Activated T-cell treated with anti-CD3 and anti-CD28 coated beads for 4 hours (primary cell): ENCODE measurements around the gene SPEM2.

Source experiments
- DNase-seq: peaks from one replicate; pipeline ENCODE4 v3.0.0-alpha.2; 2020

Gene SPEM2

DNA sequence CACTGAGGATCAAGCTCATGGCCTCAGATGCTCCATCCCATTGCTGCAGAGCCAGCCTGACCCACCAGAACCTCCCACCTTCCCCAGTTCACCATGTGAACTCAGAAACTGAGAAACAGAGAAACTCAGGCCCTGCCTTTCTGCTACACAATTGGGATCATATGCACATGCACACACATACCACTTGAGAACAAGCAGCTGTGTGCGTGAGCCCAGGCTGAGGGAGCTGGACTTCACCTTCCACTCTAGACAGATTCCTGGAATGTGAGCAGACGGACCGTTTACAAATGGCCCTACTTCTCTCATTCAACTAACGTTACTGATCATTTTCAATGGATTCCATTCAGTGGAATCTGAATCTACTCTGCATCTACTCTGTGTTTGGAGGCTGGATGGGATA lies 1.7 kb upstream of the SPEM2 start:
- no peak for DNase-seq

DNA sequence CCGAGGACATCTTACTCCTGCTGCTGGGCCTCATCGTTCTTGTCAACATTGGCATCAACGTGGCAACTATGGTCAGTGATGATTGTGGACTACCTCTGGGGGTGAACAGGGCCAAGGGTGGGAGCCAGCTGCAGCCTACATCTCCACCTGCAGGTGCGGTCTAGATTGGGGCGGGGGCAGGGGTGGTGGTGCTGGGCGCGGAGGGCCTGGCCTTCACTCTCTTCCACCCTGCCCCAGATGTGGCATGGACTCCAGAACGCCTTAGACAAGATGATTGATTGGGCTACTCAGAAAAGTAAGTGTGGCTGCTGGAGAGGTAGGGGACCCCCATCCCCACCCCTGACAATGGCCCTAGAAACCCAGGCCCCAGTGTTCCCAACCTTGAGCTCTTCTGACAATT lies 340 bp downstream of the SPEM2 start:
- no peak for DNase-seq

GRCh38 chr17:7426203-7426863 lies 917 bp downstream of the SPEM2 start:
- no peak for DNase-seq

DNA sequence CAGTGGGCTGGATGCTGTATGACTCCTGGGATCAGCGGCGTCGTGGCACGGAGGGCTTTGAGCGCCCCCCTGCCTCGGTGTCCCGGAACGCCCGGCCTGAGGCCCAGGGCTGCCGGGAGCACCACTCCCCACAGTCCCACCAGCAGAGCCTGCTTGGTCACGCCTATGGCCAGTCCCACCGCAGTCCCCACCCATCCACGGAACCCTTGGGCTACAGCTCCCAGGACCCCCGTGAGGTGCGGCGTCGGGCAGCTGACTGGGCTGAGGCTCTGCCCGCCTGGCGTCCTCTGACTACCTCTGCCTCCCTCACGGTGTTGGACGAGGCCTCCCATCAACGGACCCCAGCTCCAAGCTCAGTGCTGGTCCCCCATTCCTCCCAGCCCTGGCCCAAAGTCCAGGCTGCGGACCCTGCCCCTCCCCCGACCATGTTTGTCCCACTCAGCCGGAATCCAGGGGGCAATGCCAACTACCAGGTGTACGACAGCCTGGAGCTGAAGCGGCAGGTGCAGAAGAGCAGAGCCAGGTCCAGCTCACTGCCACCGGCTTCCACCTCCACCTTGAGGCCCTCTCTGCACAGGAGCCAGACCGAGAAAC lies 1.6 kb downstream of the SPEM2 start:
- no peak for DNase-seq

- DNase-seq: no peak
Measured at GRCh38 chr17:7427549-7427948, 2.1 kb downstream of the SPEM2 start.

- no peak for DNase-seq
Measured at GRCh38 chr17:7428557-7428956, 3.1 kb downstream of the SPEM2 start, which contains the start of gene SPEM3. Gene SPEM3 (plus strand): TSS chr17:7428857. CDS start chr17:7428903, 46 bp downstream.

DNA sequence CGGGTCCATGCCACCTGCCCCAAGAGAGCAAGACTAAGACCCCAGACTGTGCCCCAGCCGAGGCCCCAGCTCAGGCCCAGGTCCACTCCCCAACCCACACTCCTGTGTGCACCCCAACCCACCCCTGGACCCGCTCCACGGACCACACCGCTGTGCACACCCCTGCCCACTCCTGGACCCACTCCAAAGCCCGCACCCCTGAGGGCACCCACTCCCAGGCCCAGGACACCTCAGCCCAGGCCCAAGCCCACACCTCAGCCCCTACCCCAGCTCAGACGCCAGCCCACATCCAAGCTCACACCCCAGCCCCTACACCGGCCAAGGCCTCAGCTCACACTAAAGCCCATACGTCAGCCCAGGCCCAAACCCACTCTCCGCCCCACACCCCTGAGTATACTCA lies 4.3 kb downstream of the SPEM2 start:
- DNase-seq: no peak

- no peak for DNase-seq
Measured at GRCh38 chr17:7431231-7431630, 5.8 kb downstream of the SPEM2 start.

DNA sequence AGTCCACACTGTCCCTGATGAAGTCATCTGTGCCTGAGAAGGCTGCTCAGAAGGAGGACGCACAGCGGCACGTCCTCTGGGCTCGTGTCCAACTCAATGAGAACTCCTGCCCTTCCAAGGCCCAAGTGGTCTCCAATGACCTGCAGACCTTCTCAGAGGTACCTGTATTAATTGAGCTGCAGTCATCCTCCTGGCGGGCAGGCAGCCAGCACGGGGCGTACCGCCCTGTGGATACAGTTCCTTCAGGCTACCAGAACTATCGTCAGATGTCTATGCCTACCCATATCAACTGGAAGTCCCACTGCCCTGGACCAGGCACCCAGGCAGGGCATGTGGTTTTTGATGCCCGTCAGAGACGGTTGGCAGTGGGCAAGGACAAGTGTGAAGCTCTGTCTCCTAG lies 6.9 kb downstream of the SPEM2 start:
- no peak for DNase-seq

DNA sequence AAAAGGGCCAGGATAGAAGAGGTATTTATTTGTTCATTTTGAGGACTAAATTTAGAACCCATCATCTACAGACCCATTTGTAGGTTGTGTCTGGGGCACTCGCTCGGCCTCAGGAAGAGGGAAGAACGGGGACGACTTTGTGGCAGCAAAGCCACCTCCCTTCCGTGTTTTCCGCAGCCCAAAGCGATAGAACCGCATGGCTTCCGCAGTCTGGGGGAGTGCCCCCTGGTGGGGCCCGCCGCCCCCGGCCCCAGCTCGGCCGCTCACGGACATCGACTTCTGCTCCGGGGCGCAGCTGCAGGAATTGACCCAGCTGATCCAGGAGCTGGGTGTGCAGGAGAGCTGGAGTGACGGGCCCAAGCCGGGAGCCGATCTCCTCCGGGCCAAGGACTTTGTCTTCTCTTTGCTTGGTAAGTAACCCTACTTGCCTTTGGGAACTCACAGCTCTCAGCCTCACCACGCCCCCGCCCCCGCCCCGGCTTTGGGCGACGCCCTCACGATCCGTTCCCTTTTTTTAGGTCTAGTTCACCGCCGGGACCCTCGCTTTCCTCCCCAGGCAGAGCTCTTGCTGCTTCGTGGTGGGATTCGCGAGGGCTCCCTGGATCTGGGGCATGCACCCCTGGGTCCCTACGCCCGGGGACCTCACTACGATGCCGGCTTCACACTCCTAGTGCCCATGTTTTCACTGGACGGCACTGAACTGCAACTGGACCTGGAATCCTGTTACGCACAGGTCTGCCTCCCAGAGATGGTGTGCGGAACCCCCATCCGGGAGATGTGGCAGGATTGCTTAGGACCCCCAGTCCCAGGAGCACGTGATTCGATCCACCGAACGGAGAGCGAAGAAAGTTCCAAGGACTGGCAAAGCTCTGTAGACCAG lies 10.5 kb downstream of the SPEM2 start:
- no peak for DNase-seq

DNA sequence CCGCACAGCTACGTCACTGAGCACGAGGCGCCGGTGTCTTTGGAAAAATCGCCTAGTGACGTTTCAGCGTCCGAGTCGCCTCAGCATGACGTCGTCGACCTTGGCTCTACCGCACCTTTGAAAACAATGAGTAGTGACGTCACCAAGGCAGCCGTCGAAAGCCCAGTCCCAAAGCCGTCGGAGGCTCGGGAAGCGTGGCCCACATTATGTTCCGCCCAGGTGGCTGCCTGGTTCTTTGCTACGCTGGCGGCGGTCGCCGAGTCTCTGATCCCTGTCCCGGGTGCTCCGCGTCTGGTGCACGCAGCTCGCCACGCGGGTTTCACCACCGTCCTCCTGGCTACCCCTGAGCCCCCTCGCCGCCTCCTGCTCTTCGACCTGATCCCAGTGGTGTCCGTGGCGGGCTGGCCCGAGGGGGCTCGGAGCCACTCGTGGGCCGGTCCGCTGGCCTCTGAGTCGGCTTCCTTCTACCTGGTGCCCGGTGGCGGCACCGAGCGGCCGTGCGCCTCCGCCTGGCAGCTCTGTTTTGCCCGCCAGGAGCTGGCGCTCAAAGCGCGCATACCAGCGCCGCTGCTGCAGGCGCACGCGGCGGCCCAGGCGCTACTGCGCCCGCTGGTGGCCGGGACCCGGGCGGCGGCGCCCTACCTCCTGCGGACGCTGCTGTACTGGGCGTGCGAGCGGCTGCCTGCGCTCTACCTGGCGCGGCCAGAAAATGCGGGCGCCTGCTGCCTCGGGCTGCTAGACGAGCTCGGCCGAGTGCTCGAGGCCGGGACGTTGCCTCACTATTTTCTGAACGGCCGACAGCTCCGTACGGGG lies 11.3 kb downstream of the SPEM2 start:
- DNase-seq: peak; percentile 61

- DNase-seq: no peak
Measured at GRCh38 chr17:7437369-7437863, 12.0 kb downstream of the SPEM2 start.

- DNase-seq: peak; percentile 56
Measured at GRCh38 chr17:7437950-7438614, 12.7 kb downstream of the SPEM2 start.

GRCh38 chr17:7438656-7439460 lies 13.4 kb downstream of the SPEM2 start:
- no peak for DNase-seq

- no peak for DNase-seq
Measured at GRCh38 chr17:7439462-7440112, 14.2 kb downstream of the SPEM2 start, which contains the start of gene FGF11. Gene FGF11 (plus strand): TSS chr17:7439512. CDS start chr17:7439621, 109 bp downstream.

DNA sequence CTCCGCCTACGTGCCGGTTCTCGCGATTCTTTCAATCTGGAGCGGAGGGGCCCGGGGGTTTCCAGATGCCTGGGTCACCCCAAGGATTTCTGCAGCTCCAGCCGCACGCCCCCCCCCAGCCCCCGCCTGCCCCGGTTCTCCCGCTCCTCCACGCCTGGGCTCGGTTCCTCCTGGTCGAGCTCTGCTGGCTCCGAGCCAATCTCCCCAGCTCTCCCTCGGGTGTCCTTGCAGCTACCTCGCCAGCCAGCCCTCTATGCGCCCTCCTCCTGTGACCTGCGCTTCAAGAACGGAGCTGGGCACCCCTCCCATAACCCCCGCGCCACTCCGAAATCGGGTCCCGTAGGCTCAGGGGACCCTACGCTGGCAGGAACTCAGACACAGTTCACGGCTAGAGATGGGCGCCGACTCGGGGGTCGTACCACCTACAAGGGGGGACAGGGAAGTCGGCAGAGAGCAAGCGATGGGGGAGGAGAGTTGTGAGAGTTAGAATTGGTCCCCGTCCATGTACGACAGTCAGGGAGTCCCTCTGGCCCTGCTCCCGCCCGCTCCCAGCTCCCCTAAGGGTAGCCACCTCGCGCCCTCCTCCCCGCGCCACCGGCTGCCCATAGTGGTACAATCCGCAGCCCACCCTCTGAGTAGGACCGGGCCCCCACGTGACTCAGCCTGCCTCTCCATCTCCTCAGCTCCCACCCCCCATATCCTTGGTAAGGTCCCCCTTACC lies 14.9 kb downstream of the SPEM2 start:
- no peak for DNase-seq

DNA sequence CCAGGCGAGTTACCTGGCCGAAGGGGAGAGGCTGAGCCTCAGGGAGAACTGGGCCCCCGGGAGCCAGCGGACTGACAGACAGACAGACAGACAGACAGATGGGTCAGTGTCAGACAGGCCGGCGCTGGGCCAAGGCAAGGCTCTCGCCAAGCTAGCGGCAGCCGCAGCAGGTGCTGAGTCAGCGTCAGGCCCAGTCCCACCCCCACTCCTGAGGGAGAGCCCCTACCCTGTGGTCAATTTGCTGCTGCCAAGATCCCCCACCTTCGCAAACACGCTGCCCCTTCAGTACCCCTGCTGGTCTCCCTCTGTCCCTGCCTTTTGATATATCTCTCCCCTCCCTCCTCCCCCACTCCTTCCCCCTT lies 15.4 kb downstream of the SPEM2 start:
- DNase-seq: no peak

- no peak for DNase-seq
Measured at GRCh38 chr17:7441266-7441665, 15.8 kb downstream of the SPEM2 start.

- no peak for DNase-seq
Measured at GRCh38 chr17:7442142-7442541, 16.7 kb downstream of the SPEM2 start.
